Esophagus squamous epithelium (tissue), 5 donors: ENCODE measurements around the gene PRTG. TPM values are rescaled to one million over a fixed set of nuclear protein-coding genes. Genes with fewer than 3 reads are reported as not detected.

Experiments used
- DNase-seq: peaks from one replicate; lab custom pipeline; 2025; lab: John Stamatoyannopoulos, UW
- H3K27ac ChIP-seq, 4 donors: fragments of 200-600 bp; sonication (generic); one replicate each; pipeline ENCODE4 v1.5.1; 2016 to 2019; ENCODE audit warnings: mild to moderate bottlenecking in 1 of 4
- H3K27me3 ChIP-seq, 4 donors: fragments of 200-600 bp; sonication (generic); 1 replicate in 3 of 4; 2 replicates in 1 of 4; pipeline versions ENCODE4 v1.5.1 to v1.6.0; 2017 to 2021; ENCODE audit warnings: antibody characterized with exemption in 1 of 4
- H3K36me3 ChIP-seq, 3 donors: fragments of 200-600 bp; sonication (generic); one replicate each; pipeline ENCODE4 v1.5.1; 2016 to 2019
- H3K4me1 ChIP-seq, 3 donors: fragments of 200-600 bp; sonication (generic); one replicate each; pipeline ENCODE4 v1.5.1; 2017 to 2019
- H3K4me3 ChIP-seq, 4 donors: fragments of 200-600 bp; sonication (generic); 1 replicate in 3 of 4; 2 replicates in 1 of 4; pipeline ENCODE4 v1.5.1; 2016 to 2019; ENCODE audit warnings: mild to moderate bottlenecking in 2 of 4, moderate library complexity in 1 of 4
- H3K9me3 ChIP-seq, 3 donors: fragments of 200-600 bp; sonication (generic); one replicate each; pipeline ENCODE4 v1.5.1; 2016 to 2019
- POLR2A ChIP-seq, 4 donors: fragments of 450-650 bp; IDR thresholded peaks; one replicate each; pipeline ENCODE4 v1.6.1; 2017; ENCODE audit warnings: antibody characterized with exemption in 4 of 4, mild to moderate bottlenecking in 4 of 4, moderate library complexity in 3 of 4
- WGBS, 2 donors: methylation state at CpG; one replicate each; pipeline ENCODE4 v1.1.5; 2018; 5-methylcytosine and 5-hydroxymethylcytosine counted together
- intact Hi-C: fragments of 100-400 bp; cut with DNase I; formaldehyde crosslinking; loops from one replicate; pipeline ENCODE4 v1.15.0; 2022
- total RNA-seq, 4 donors: library from RNA; depleted of rRNA; stranded (reverse); fragments of >200 nt; gene quantifications; one replicate each; pipeline ENCODE4 v1.1.0, GENCODE V29; 2016
- TF ChIP-seq, protein P1 (sequence below), 6 experiments: fragments of 450-650 bp in 4 of 6; fragments of 200-600 bp in 2 of 6; sonication (generic) in 2 of 6; IDR thresholded peaks; one replicate each; pipeline ENCODE4 v1.5.1; 2016 to 2019; ENCODE audit warnings: antibody characterized with exemption in 6 of 6, mild to moderate bottlenecking in 4 of 6, moderate library complexity in 4 of 6
- donor health status: DM: yes; HTN: yes; CAD: no.

PRTG gene
- total RNA-seq, 4 donors from 2014 or later, result 0.04 to 1.3 (median 0.15) TPM

DNA sequence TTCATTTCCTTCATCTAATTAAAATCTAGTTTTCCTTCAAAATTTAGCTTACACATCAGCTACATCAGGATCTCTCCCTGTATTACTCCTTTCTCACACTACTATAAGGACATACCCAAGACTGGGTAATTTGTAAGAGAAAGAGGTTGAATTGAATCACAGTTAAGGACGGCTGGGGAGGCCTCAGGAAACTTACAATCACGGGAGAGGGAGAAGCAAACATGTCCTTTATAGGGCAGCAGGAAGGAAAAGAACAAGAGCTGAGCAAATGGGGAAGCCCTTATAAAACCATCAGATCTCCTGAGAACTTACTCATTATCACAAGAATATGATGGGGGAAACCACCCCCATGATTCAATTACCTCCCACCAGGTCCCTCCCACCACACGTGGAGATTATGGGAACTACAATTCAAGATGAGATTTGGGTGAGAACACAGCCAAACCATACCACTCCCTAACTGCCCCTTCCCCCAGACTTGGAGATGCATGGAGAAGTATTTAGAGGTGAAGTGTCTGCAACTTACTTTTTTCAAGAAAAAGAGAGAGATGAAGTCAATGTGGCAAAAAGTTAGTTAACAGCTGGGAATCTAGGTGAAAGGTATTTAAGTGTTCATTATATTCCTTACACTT, 21.3 kb downstream of the PRTG start:
- Histone ChIP-seq H3K27ac (no peak overlapping the region), H3K27me3 (peaks cover 0 to 8% (median 0%) of the 10 kb centered on the region in 4 donors), H3K4me1 (no peaks in the 10 kb centered on the region), H3K9me3 (no peaks in the 10 kb centered on the region), H3K4me3 (no peak overlapping the region), H3K36me3 (no peaks in the 10 kb centered on the region)
- TF ChIP-seq POLR2A (IDR thresholded peaks at IDR 0.05), result no peak
- TF ChIP-seq, protein P1, sequence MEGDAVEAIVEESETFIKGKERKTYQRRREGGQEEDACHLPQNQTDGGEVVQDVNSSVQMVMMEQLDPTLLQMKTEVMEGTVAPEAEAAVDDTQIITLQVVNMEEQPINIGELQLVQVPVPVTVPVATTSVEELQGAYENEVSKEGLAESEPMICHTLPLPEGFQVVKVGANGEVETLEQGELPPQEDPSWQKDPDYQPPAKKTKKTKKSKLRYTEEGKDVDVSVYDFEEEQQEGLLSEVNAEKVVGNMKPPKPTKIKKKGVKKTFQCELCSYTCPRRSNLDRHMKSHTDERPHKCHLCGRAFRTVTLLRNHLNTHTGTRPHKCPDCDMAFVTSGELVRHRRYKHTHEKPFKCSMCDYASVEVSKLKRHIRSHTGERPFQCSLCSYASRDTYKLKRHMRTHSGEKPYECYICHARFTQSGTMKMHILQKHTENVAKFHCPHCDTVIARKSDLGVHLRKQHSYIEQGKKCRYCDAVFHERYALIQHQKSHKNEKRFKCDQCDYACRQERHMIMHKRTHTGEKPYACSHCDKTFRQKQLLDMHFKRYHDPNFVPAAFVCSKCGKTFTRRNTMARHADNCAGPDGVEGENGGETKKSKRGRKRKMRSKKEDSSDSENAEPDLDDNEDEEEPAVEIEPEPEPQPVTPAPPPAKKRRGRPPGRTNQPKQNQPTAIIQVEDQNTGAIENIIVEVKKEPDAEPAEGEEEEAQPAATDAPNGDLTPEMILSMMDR (IDR thresholded peaks at IDR 0.05), result no peak
- intact Hi-C loops, result no loop called here
- WGBS, 2 donors, result 14 to 37% methylated on average over 3 of the region's 3 CpGs
- DNase-seq, result no peak

GRCh38 chr15:55715355-55716076, 27.4 kb downstream of the PRTG start:
- intact Hi-C loops, result no loop called here
- 59 to 63% methylated on average over 6 of the region's 6 CpGs for WGBS, 2 donors
- no peaks in the 10 kb centered on the region for H3K4me1 ChIP-seq
- H3K27me3 ChIP-seq, result no peaks in the 10 kb centered on the region
- H3K9me3 ChIP-seq, result no peaks in the 10 kb centered on the region
- TF ChIP-seq POLR2A (IDR thresholded peaks at IDR 0.05), result no peak
- TF ChIP-seq, protein P1 (IDR thresholded peaks at IDR 0.05), result no peak
- DNase-seq, result no peak
- H3K27ac ChIP-seq, result no peak overlapping the region
- no peaks in the 10 kb centered on the region for H3K36me3 ChIP-seq
- H3K4me3 ChIP-seq, result no peak overlapping the region

DNA sequence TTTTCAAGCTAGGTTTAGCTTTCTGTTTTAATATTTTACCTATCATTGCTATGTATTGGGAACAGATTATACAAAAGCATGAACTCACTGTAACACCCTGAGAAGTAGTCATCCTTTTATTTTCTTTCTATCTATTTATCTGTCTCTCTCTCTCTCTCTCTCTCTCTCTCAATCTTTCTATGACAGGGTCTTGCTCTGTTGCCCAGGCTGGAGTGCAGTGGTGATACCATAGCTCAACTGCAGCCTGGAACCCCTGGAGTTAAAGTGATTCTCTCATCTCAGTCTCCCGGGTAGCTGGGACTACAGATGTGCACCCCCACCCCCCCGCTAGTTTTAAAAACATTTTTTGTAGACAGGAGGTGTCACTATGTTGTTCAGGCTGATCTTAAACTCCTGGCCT, 28.9 kb downstream of the PRTG start:
- no peak for TF ChIP-seq POLR2A (IDR thresholded peaks at IDR 0.05)
- TF ChIP-seq, protein P1 (IDR thresholded peaks at IDR 0.05), result no peak
- Histone ChIP-seq H3K36me3 (no peaks in the 10 kb centered on the region), H3K27ac (no peak overlapping the region), H3K9me3 (no peaks in the 10 kb centered on the region), H3K4me3 (no peak overlapping the region), H3K4me1 (no peaks in the 10 kb centered on the region), H3K27me3 (no peaks in the 10 kb centered on the region)
- WGBS, 2 donors, result 38 to 77% methylated on average over 2 of the region's 2 CpGs
- intact Hi-C loops, result no loop called here
- no peak for DNase-seq

DNA sequence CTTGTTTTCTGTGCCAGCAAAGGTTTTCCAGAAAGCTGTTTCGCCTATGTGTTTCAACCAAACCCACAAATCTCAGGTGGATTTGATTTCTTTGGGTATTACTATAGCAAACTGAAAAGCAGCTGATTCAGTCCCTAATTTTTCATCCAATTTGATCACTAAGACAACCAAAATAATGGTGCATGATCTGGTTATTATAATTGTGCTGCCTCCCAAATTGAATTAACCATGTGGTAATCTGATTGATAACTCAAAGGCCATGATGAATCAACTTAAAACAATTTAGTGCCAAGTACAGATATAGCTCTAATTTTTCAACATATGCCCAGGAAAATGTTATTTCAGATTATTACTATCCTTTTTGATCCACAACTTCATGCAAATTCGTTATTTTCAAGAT, 30.6 kb downstream of the PRTG start:
- no peaks in the 10 kb centered on the region for H3K36me3 ChIP-seq
- TF ChIP-seq, protein P1 (IDR thresholded peaks at IDR 0.05), result no peak
- TF ChIP-seq POLR2A (IDR thresholded peaks at IDR 0.05), result no peak
- H3K27me3 ChIP-seq, result no peaks in the 10 kb centered on the region
- intact Hi-C loops, result no loop called here
- H3K4me1 ChIP-seq, result no peaks in the 10 kb centered on the region
- no peak overlapping the region for H3K4me3 ChIP-seq
- H3K27ac ChIP-seq, result no peak overlapping the region
- 75 to 82% methylated on average over 2 of the region's 2 CpGs for WGBS, 2 donors
- no peak for DNase-seq
- H3K9me3 ChIP-seq, result no peaks in the 10 kb centered on the region

GRCh38 chr15:55710286-55710685, 32.7 kb downstream of the PRTG start:
- TF ChIP-seq, protein P1 (IDR thresholded peaks at IDR 0.05), result no peak
- TF ChIP-seq POLR2A (IDR thresholded peaks at IDR 0.05), result no peak
- Histone ChIP-seq H3K36me3 (no peaks in the 10 kb centered on the region), H3K4me3 (no peak overlapping the region), H3K27me3 (no peaks in the 10 kb centered on the region), H3K9me3 (no peaks in the 10 kb centered on the region), H3K27ac (no peak overlapping the region), H3K4me1 (no peaks in the 10 kb centered on the region)
- DNase-seq, result no peak
- intact Hi-C loops, result no loop called here
